Measurements from ENCODE around the gene NARS2. TPM values are rescaled to one million over a fixed set of nuclear protein-coding genes. Genes with fewer than 3 reads are reported as not detected.
A peak's percentile ranks its signal among the peaks of the same experiment; 100 is the strongest.

NARS2 gene
- total and polyA plus RNA-seq, 10 of the 15 experiments (the other 5 are each of a cell fraction or from before 2014, with no cell fraction given), result 22.2 to 45.3 (median 36.3) TPM

DNA sequence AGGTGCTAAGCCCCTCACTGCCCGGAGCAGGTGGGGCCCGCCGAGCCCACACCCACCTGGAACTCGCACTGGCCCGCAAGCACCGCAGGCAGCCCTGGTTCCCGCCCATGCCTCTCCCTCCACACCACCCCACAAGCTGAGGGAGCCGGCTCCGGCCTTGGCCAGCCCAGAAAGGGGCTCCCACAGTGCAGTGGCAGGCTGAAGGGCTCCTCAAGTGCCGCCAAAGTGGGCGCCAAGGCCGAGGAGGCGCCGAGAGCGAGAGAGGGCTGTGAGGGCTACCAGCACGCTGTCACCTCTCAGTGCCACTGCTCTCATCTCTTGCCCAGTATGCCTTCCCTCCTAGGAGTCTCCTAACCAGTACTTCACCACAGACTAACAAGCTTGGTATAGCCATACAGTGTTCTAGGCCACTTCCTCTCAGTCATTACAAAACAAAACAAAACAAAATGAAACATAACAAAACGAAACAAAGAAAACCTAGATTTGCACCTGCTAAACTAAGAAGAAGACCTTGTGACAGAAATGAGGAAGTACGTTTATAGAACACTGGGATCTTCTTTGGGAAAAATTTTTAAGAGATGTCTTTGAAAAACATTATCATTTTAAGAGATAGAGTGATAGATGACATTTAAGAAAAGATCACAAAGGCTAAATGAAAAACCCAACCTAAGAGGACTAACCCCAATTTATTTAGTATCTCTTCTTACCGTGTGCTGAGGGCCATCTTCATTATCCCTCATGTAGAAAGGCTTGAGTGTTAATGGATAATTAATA lies 109.3 kb downstream of the NARS2 start (continued):
- TF ChIP-seq, protein P1, sequence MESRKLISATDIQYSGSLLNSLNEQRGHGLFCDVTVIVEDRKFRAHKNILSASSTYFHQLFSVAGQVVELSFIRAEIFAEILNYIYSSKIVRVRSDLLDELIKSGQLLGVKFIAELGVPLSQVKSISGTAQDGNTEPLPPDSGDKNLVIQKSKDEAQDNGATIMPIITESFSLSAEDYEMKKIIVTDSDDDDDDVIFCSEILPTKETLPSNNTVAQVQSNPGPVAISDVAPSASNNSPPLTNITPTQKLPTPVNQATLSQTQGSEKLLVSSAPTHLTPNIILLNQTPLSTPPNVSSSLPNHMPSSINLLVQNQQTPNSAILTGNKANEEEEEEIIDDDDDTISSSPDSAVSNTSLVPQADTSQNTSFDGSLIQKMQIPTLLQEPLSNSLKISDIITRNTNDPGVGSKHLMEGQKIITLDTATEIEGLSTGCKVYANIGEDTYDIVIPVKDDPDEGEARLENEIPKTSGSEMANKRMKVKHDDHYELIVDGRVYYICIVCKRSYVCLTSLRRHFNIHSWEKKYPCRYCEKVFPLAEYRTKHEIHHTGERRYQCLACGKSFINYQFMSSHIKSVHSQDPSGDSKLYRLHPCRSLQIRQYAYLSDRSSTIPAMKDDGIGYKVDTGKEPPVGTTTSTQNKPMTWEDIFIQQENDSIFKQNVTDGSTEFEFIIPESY (IDR thresholded peaks at IDR 0.05), result no peak
- TF ChIP-seq KDM1A (IDR thresholded peaks at IDR 0.05; ENCODE audit: borderline replicate concordance) (no peak), RELA (IDR thresholded peaks at IDR 0.05; ENCODE audit: borderline replicate concordance, partially characterized antibody) (no peak), SP1 (IDR thresholded peaks at IDR 0.05; ENCODE audit: low read depth, low read length) (no peak), ELK1 (IDR thresholded peaks at IDR 0.05; ENCODE audit: low read depth, low read length) (no peak), HCFC1 (IDR thresholded peaks at IDR 0.05; ENCODE audit: low read length) (no peak), NFYB (IDR thresholded peaks at IDR 0.05; ENCODE audit: insufficient read depth, low read depth, low read length) (no peak), SIX5 (IDR thresholded peaks at IDR 0.05; ENCODE audit: low read depth, low read length, severe bottlenecking) (no peak), NBN (IDR thresholded peaks at IDR 0.05) (peak; percentile 94), BHLHE40 (IDR thresholded peaks at IDR 0.05; ENCODE audit: borderline replicate concordance in 1 of 2, low read depth in 2 of 2, low read length in 1 of 2) (peak; percentile 38 to 58; a peak in 2 of 4 replicates), CHD1 (IDR thresholded peaks at IDR 0.05; ENCODE audit: low read depth, low read length) (no peak), POLR2A (IDR thresholded peaks at IDR 0.05; ENCODE audit: low read depth, low read length) (peak; percentile 78), ZNF274 (IDR thresholded peaks at IDR 0.05; ENCODE audit: insufficient read depth, insufficient read length) (no peak), MAX (IDR thresholded peaks at IDR 0.05; ENCODE audit: low read depth, low read length) (no peak), POU2F2 (IDR thresholded peaks at IDR 0.05; ENCODE audit: borderline replicate concordance, low read depth, low read length) (peak; percentile 77; the same call in 2 of the 3 replicates), ZNF384 (IDR thresholded peaks at IDR 0.05; ENCODE audit: borderline replicate concordance, low read depth, low read length) (no peak), TCF12 (IDR thresholded peaks at IDR 0.05; ENCODE audit: low read depth, low read length) (peak; percentile 67), POLR2AphosphoS5 (IDR thresholded peaks at IDR 0.05; ENCODE audit: low read length) (peak; percentile 75), RCOR1 (conservative IDR thresholded peaks at IDR 0.05; ENCODE audit: low read depth, low read length) (0 out of 2 replicates have a peak, but pooled peaks have one; percentile 41), YBX1 (IDR thresholded peaks at IDR 0.05) (no peak), ZSCAN29 (IDR thresholded peaks at IDR 0.05) (no peak), SREBF2 (IDR thresholded peaks at IDR 0.05; ENCODE audit: low read length) (no peak), SMAD1 (IDR thresholded peaks at IDR 0.05; ENCODE audit: low read depth, partially characterized antibody) (no peak), SMC3 (IDR thresholded peaks at IDR 0.05; ENCODE audit: borderline replicate concordance, low read length) (no peak; the same call in 1 of the 2 replicates), SMAD5 (IDR thresholded peaks at IDR 0.05; ENCODE audit: low read depth) (no peak), RB1 (IDR thresholded peaks at IDR 0.05; ENCODE audit: borderline replicate concordance) (peak; percentile 40; the same call in 1 of the 2 replicates), IKZF2 (IDR thresholded peaks at IDR 0.05) (peak; percentile 99)
- TF ChIP-seq, protein P2, sequence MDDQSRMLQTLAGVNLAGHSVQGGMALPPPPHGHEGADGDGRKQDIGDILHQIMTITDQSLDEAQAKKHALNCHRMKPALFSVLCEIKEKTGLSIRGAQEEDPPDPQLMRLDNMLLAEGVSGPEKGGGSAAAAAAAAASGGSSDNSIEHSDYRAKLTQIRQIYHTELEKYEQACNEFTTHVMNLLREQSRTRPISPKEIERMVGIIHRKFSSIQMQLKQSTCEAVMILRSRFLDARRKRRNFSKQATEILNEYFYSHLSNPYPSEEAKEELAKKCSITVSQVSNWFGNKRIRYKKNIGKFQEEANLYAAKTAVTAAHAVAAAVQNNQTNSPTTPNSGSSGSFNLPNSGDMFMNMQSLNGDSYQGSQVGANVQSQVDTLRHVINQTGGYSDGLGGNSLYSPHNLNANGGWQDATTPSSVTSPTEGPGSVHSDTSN (IDR thresholded peaks at IDR 0.05; ENCODE audit: insufficient replicate concordance, low read depth, low read length), result no peak
